Measurements from ENCODE around the gene MGAT5.
"Not testable (repeated sequence)": the region's sequence is repeated elsewhere in the genome, so short reads cannot be mapped to it uniquely, and the experiment has no call there.

Gene MGAT5

DNA sequence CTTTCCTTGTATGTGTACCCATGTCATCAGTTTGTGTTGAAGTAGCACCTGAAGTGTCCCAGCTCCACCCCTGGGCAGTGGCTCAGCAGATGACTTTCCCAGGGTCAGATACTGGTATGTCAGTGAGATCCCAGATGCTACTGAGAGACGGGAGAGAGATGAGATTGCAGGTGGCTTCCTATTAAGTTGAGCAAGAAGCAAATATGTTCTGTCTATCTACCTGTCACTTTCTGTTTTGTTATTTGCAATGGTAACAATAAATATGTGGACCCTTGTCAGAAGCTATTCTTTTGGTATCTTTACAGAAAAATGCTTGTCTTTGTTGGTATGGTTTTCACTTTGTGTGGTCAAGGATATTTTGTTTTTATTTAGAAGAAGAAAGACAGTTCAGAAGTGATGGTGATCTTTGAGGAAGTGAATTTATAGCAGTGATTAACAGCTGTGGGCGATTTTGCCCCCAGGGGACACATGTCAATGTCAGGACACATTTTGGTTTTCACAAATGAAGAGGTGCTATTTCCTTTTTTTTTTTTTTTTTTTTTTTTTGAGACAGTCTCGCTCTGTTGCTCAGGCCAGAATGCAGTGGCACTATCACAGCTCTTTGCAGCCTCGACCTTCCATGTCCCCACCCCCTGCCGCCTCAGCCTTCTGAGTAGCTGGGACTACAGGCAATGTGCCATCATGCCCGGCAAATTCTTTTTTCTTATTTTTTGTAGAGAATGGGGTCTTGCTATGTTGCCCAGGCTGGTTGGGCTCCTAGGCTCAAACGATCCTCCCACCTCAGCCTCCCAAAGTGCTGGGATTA is 21.4 kb downstream of the MGAT5 start:
- in situ Hi-C loops (cut with HindIII; ENCODE audit: low sequenced_read_pairs): no loop called here

DNA sequence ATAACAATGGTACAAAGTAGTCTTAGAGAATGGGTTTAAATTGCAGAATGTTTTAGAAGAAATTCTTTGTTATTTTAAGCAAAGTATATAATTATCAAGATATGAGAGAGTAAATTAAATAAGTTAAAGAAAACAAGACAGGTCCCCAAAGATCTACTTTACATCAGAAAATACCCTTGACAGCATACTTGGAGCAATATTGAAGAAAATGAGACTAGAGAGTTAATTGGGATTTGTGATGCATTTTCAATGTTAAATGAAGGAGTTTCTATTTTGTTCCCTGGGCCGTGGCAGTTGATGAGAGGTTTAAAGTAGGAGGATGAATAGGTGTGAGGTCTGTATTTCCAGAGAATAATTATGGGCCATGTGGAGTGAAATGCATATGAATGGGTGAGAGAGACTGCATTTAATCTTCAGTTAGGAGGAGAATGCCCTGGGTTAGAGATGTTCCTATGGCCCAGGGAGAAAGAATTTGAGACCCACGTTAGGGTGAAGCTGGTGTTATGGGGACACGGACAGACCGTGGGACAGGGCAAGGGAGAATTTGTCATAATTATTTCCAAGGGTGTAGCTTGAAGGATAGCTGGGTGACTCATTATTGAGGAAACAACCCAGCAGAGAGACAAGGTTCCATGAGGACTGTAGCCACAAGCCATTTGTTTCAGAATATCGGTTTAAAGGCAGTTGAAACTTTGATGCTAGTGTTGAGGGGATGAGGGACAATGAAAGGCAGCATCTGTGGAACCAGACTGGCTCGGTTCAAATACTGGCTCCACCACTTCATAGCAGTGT is 22.7 kb downstream of the MGAT5 start:
- in situ Hi-C loops (cut with HindIII; ENCODE audit: low sequenced_read_pairs): no loop called here

DNA sequence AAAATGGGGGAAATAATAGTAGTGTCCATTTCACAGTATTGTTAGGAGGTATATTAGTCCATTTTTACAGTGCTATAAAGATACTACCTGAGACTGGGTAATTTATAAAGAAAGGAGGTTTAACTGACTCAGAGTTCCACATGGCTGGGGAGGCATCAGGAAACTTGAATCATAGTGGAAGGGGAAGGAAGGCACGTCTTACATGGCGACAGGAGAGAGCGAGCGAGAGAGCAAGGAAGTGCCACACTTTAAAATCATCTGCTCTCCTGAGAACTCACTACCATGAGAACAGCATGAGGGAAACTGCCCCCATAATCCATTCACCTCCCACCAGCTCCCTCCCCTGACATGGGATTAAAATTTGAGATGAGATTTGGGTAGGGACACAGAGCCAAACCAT is 23.4 kb downstream of the MGAT5 start:
- in situ Hi-C loops (cut with HindIII; ENCODE audit: low sequenced_read_pairs): no loop called here

DNA sequence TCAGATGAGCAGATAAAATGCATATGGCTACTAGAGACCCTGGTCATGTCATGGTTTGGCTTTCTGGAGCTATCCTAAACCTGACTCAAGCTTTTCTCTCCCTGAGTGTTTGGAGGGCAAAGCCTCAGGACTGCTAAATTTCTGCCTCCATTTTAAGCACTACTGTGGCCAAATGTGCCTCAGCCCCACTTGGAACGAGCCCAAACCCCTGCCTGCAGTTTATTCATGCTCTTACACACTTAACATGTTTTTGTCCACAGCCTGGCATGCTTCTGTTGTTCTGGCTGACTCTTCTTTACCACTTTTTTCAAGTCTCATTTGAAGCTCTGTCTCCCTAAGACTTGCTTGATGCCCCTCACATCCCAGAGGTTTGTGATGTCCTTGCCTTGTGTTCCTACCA is 24.7 kb downstream of the MGAT5 start:
- in situ Hi-C loops (cut with HindIII; ENCODE audit: low sequenced_read_pairs): no loop called here

DNA sequence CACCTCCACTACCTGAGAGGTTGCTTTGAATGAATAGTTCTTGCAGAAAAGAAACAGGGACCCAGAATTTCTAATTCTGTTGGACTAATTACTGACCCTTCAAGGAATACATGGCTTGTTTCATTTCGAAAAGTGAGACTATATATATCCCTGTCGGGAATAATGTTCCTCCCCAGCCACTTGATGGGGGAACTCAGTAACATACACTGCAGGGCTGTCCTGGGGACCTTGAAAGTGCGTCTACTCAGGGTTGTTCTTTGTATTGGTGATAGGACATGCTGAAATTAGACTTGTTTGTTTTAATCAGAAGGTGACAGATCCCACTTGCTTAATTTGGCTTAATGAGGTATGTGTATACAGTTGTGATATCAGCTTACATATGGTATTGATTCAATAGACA is 25.5 kb downstream of the MGAT5 start:
- in situ Hi-C loops (cut with HindIII; ENCODE audit: low sequenced_read_pairs): no loop called here

DNA sequence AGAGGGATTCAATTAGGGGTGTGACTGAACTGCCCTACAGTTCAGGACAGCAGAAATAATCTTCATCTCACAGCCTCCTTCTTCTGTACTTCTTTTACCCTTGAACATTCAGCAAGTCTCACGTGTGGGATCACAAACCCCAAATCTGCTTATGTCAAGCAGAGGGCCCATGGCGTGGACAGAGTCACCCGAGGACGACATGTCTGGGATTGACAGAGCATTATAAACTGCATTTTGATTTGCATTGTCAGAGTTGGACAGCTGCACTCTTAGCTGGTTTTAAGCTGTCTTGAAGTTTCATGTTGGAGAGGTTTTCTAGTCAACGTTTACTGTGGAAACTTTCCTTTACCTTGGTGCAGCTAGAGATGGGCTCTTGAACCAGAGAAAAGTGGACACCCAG is 26.4 kb downstream of the MGAT5 start:
- in situ Hi-C loops (cut with HindIII; ENCODE audit: low sequenced_read_pairs): no loop called here

DNA sequence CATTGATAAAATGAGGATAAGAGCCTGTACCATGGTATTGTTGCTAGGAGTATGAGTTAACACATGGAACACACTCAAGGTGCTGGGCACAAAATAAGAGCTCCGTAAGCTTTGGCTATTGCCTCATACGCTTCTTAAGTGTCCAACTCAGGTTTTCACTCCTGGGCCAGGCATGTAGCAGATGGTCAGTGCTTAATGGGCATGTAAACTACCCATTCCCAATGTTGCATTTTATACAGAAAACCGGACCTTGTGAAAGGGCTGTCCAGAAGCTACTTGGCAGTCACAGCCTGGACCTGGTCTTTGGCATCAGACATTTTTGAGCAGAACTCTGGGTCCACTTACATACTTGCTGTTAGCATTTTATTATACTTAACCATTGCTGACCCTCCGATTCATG is 26.9 kb downstream of the MGAT5 start:
- in situ Hi-C loops (cut with HindIII; ENCODE audit: low sequenced_read_pairs): no loop called here

DNA sequence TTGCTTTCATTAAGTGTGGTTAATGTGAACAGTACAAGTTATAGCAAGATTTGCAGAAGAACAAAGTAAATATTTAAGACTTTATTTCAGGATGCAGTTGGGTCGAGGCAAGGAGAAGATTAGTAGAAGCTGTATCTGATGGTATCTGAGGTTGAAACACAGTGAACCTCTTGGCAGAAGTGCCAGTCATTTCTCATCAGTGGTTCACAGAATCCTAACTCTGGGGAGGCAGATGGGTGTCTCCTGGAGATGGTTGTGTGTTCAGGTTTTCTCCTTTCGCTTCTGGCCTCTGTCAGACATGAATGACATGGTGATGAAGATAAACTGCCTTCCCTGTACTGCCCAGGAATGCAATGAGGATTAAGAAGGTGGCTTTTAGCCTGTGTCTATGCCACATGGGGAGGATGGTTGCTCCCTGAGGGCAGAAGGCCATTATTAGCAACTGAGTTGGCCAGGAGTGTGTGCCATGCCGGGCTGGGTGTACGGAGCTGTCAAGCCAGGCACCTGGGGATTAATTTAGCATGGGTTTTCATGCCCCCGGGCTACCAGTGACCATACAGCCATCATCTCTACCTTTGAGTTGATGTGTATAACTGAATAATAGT is 28.0 kb downstream of the MGAT5 start:
- in situ Hi-C loops (cut with HindIII; ENCODE audit: low sequenced_read_pairs): no loop called here

DNA sequence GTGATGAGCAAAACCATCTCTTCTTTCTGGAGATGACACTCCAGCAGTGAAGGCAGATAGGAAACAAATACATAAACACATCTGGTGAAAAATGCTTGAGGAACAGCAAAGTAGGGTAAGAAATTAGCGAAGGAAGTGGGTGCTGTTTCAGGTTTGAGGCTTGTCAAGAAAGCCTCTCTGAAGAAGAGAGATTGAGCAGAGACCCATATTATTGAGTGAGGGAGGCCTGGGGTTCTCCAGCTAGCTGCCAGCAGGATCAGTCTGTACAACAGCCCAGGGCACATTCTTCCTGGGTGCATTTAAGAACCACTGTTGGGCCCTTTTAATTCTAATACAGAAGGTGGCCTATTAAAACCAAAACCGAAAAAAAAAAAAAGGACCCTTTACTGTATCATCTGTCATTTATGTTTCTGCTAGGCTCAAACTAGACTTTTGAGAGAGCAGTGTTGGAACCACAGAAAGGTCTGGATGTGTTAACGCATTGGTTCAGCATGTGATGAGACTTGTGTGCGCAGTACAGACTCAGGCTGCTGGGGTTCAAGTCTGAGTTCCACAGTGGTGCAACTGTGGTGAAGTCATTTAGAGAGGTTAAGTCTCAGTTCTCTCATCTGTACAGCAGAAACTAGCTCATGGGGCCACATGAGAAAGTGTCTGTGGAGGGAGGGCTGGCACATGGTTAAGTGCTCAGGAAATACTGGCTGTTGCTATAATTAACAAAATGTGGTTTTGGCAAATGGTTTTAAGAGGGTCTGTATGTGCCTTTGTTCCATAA is 28.9 kb downstream of the MGAT5 start:
- in situ Hi-C loops (cut with HindIII; ENCODE audit: low sequenced_read_pairs): no loop called here

DNA sequence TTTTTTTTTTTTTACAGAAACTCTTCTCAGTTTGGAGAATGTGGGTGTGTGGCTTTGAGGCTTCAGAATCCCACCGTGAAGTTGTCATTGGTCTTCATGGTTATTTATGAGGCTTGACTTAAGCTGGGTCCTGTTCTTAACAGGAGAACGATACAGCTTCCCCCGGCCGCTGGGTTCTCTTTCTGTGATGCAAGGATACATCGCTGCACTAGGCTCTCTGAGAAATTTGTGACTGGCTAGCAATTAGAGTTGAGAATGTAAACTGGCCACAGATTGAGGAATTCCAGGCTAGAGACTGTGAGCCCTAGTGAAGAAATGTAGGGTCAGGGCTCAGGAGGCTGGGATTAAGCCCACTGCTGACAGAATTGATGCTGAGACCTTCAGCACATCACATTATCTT is 29.8 kb downstream of the MGAT5 start:
- in situ Hi-C loops (cut with HindIII; ENCODE audit: low sequenced_read_pairs): no loop called here

DNA sequence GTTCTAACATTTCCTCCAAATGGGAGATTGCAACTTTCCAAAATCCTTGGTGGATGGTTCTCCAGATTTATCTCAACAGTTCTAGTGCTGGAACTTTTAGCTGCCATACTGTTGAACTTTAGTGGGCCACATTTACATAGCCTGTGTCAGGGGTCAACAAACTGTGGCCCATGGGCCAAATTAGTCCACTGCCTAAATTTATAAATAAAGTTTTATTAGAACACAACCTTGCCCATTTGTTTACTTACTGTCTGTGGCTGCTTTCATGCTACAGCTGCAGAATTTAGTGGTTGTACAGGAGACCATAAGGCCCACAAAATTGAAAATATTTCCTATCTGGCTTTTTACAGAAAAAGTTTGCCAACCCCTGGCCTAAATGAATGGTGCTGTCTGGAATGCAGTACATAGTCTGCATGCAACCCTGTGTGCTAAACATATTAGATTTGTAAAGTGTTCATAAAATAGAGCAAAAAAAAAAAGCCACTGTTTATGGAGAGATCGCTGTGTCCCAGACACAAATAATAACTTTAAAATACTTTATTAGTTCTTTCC is 30.3 kb downstream of the MGAT5 start:
- in situ Hi-C loops (cut with HindIII; ENCODE audit: low sequenced_read_pairs): no loop called here

DNA sequence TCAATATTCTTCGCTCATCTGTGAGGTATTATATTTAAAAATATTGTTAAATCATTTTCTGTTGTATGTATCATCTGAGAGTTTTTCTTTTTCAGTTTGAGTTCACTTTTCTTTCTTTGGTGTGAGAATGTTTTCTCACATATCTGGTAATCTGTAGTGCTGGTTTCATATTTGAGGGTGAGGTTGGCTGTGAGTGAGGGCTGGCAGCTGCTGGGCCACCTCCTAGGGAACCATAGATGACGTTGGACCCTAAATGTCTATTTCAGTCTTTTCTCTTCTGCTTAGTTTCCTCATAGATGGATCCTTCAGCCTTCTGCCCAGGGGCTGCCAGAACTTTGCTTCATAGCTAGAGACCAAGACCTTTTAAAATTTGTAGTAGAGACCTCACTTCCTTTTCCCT is 33.5 kb downstream of the MGAT5 start:
- in situ Hi-C loops (cut with HindIII; ENCODE audit: low sequenced_read_pairs): no loop called here

DNA sequence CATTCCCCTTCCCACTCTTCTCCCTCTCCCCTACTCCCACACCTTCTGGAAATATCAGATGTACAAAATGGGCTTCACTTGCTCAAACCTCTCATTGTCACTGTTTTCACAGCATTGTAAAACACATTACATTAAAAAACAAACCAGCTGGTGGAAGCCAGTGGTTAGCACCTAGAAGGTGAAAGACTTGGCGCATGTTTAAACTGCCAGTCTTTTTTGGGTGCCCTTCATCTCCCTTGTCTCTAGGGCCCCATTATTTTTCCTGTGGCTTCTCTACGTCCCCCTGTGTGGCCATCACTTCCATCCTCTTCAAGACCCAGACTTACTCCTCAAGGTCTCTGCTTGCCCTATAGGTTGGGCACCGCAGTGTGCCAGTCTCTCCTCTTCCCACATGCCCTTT is 34.9 kb downstream of the MGAT5 start:
- in situ Hi-C loops (cut with HindIII; ENCODE audit: low sequenced_read_pairs): no loop called here

DNA sequence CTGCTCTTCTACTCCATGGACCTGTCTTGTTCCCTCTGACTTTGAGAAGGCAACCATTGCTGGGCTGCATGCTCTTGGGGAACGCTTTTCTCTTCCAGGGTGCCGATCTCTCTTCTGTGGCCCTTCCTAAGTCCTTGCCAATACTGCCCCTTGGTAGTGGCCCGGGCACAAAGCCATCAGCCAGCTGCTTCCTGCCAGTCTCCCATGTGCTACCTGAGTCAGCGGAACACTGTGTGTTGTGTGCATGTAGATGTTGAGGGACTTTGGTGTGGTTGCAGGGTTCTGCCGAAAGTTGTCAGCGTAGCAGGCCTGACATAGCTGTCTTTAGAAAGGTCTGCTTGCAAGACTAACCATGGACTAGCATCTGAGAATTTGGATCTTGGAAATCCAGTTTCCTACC is 35.4 kb downstream of the MGAT5 start:
- in situ Hi-C loops (cut with HindIII; ENCODE audit: low sequenced_read_pairs): no loop called here

DNA sequence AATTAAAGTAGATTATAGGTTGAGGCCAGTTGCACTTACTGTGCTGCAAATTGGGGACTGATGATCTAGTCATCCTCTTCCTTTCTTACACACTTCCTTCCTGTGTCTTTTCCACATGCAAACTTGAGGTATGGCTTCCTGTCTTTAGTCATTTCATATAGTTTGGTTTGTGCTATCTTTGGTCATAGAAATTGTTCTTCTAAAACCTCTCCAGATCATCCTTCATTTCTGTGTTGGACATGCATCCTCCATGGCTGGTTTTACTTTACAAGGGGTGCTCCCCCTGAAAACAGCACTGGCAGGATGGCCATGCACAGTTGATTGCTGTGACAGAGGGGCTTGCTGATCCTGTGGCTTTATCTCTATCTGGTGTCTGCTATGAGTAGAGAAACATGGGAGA is 36.5 kb downstream of the MGAT5 start:
- in situ Hi-C loops (cut with HindIII; ENCODE audit: low sequenced_read_pairs): no loop called here

DNA sequence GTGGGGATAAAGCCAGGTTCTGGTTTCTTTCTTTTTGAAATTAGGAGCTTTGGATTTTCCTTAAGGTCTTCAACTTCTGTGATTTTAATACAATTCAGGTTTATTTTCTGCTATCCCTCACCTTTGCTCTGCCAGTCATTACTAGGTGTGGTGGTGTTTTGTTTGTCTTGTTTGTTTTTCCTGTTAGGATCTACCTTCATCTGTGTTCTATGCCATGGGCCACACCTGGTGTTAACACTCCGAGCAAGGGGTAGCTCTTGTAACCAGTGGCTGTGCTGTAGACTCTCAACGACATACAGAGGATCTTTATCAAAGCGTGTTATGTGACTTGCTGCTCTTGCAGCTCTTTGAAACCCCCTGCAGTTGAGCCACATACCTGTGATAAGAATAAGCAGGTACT is 38.6 kb downstream of the MGAT5 start:
- in situ Hi-C loops (cut with HindIII; ENCODE audit: low sequenced_read_pairs): no loop called here

DNA sequence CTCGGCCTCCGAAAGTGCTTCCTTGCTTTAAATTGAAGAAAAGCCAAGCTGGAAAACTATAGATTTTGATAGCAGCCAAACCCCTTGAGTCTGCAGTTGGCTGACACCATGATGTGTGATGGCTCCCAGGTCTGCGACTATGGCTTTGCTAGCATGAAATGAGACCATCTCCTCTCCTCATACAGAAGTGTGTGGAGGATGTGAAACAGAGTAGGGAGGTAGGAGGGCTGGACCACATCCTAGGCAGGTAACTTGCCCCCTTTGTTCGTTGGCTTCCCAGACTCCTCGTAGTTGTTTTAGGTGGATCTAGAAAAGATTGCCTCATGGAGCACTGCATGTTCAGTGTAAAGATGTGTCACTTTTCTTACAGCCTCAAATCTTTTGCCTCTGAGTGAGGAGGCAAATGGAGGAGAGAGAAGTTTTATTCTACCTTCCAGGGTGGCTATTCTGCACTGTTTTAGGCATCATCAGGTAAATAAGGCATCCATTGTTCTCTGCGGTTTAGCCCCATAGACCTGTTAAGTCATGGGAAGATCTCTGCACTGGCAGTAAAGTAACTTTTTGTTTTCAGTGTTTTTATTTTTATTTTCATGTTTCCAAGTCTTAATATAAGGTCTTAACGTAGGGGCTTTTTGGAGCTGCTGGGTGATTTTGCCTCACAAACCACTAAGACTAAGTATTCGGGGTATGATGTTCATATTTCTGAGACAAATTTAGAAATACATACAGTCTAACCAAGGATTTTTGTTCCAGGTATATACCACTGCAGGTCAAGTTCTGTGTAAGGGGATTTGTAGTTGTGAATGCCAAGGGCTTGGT is 40.1 kb downstream of the MGAT5 start:
- in situ Hi-C loops (cut with HindIII; ENCODE audit: low sequenced_read_pairs): no loop called here

DNA sequence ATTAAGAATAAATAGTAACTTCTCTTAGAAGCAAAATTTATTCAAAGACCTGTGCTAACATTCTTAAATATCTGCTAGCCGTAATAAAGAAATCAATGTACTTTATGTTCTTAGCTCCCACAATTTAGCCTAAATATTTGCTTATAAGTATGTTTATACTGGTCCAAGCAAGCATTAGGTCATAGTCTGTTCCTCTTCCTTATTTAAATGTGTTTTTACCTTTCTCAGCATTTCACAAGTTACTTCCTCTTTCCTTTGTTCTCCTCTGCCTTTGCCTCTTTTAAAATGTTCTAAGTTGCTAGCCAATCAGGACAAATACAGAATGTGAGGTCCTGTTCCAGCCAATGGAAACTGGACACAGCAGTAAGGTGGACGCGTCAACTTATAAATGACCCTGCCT is 40.7 kb downstream of the MGAT5 start:
- in situ Hi-C loops (cut with HindIII; ENCODE audit: low sequenced_read_pairs): not testable (repeated sequence)

DNA sequence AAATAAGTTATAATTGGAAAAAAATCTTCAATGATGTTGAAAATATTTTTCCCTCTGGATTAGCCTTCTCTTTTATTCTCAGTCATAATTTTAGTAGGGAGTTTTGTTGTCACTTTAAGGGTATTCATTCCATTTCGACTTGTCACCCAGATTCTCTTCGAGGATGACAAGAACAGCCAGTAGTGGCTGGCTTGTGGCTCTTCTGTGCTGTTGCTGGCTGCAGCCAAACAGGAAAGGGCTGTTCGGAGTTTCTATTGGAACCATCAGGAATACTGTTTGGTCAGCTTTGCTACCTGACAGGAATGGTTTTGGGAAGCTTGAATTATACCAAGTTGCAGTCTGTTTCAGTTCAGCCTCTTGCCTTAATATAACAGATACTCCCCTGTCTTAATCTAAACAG is 41.6 kb downstream of the MGAT5 start:
- in situ Hi-C loops (cut with HindIII; ENCODE audit: low sequenced_read_pairs): no loop called here

DNA sequence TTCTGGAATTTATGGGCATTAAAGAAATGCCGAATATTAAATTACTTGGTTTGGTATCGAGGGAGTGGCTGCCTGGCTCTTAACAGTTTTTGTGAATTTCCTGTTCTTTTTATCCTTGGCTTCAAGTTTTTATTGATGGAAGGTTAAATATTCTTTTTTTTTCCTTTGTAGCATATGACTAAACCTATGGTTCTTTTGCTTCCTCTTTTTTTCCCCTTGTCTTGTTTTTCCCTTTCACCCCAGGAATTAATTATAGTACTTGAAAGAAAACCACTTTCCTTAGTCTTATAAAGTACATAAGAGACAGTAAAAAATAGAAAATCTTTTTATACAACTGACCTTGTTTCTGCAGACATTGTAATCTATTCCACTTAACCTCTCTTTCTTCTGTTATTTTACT is 42.4 kb downstream of the MGAT5 start:
- in situ Hi-C loops (cut with HindIII; ENCODE audit: low sequenced_read_pairs): no loop called here
